HEK293 (cell line): ENCODE results near the gene ALPG.

Experiments used
- CTCF ChIA-PET: fragments of 350-600 bp; formaldehyde crosslinking; extraction: SDS; loops from one replicate; lab custom pipeline; 2021; ENCODE audit warnings: antibody characterized with exemption; lab: Yijun Ruan, JAX
- POLR2A ChIA-PET: fragments of 300-600 bp; formaldehyde crosslinking; extraction: SDS; loops from one replicate; lab custom pipeline; 2020; ENCODE audit warnings: antibody characterized with exemption, inconsistent platforms; lab: Yijun Ruan, JAX
- H3K27ac ChIP-seq: fragments of 200-500 bp; sonication (Bioruptor generic); 2 replicates; pipeline ENCODE4 v1.5.1; 2014; ENCODE audit warnings: low read depth, low read length, control low read depth, inconsistent platforms; ENCODE audit errors: extremely low read depth
- H3K36me3 ChIP-seq, 2 experiments: fragments of 200-500 bp in 1 of 2; sonication (Bioruptor generic) in 1 of 2; 1 replicate in 1 of 2; 2 replicates in 1 of 2; pipeline ENCODE4 v1.5.1; 2014 to 2017; ENCODE audit warnings: inconsistent platforms in 2 of 2, low read length in 2 of 2; ENCODE audit not compliant: control insufficient read depth in 2 of 2, insufficient read depth in 1 of 2
- H3K4me1 ChIP-seq: fragments of 200-500 bp; sonication (Bioruptor generic); 2 replicates; pipeline ENCODE4 v1.5.1; 2014; ENCODE audit warnings: mild to moderate bottlenecking, low read length, inconsistent platforms; ENCODE audit not compliant: control insufficient read depth, insufficient read depth
- H3K4me3 ChIP-seq: 2 replicates; pipeline ENCODE4 v1.5.1; 2011; ENCODE audit warnings: low read depth, mild to moderate bottlenecking, control low read depth, low read length, moderate library complexity
- H3K9me3 ChIP-seq: fragments of 200-500 bp; sonication (Bioruptor generic); 2 replicates; pipeline ENCODE4 v1.5.1; 2014; ENCODE audit warnings: low read depth, low read length, inconsistent platforms; ENCODE audit not compliant: control insufficient read depth, insufficient read depth
- MYNN ChIP-seq: fragments of 450-650 bp; formaldehyde crosslinking; IDR thresholded peaks from 2 replicates; pipeline ENCODE4 v1.5.1; 2016; ENCODE audit warnings: missing biosample characterization, missing genetic modification characterization, borderline replicate concordance
- REPIN1 ChIP-seq: fragments of 450-650 bp; formaldehyde crosslinking; IDR thresholded peaks from 2 replicates; pipeline ENCODE4 v1.5.1; 2017; ENCODE audit warnings: missing biosample characterization, missing genetic modification characterization, low read depth
- SP2 ChIP-seq: fragments of 450-650 bp; formaldehyde crosslinking; IDR thresholded peaks from 2 replicates; pipeline ENCODE4 v1.5.1; 2016; ENCODE audit warnings: missing biosample characterization, missing genetic modification characterization
- SP7 ChIP-seq: fragments of 450-650 bp; formaldehyde crosslinking; IDR thresholded peaks from 2 replicates; pipeline ENCODE4 v1.5.1; 2016; ENCODE audit warnings: missing biosample characterization, missing genetic modification characterization
- TRIM28 ChIP-seq: IDR thresholded peaks from 2 replicates; pipeline ENCODE4 v1.6.1; 2011; ENCODE audit warnings: low read length, control low read depth, borderline replicate concordance
- ZFP37 ChIP-seq: fragments of 450-650 bp; formaldehyde crosslinking; IDR thresholded peaks from 2 replicates; pipeline ENCODE4 v1.5.1; 2016; ENCODE audit warnings: missing biosample characterization, missing genetic modification characterization
- ZFP69B ChIP-seq: fragments of 450-650 bp; formaldehyde crosslinking; IDR thresholded peaks from 2 replicates; pipeline ENCODE4 v1.5.1; 2016; ENCODE audit warnings: missing biosample characterization, missing genetic modification characterization
- ZNF10 ChIP-seq: fragments of 450-650 bp; formaldehyde crosslinking; IDR thresholded peaks from 2 replicates; pipeline ENCODE4 v1.5.1; 2017; ENCODE audit warnings: missing biosample characterization, missing genetic modification characterization
- ZNF112 ChIP-seq: fragments of 450-650 bp; formaldehyde crosslinking; IDR thresholded peaks from 2 replicates; pipeline ENCODE4 v1.5.0; 2017; ENCODE audit warnings: missing biosample characterization, missing genetic modification characterization
- ZNF114 ChIP-seq: fragments of 450-650 bp; formaldehyde crosslinking; IDR thresholded peaks from 2 replicates; pipeline ENCODE4 v1.5.0; 2017; ENCODE audit warnings: missing biosample characterization, missing genetic modification characterization
- ZNF169 ChIP-seq: fragments of 450-650 bp; formaldehyde crosslinking; IDR thresholded peaks from 2 replicates; pipeline ENCODE4 v1.5.1; 2016; ENCODE audit warnings: missing biosample characterization, missing genetic modification characterization
- ZNF175 ChIP-seq: fragments of 450-650 bp; formaldehyde crosslinking; IDR thresholded peaks from 2 replicates; pipeline ENCODE4 v1.5.1; 2016; ENCODE audit warnings: missing biosample characterization, missing genetic modification characterization
- ZNF184 ChIP-seq: fragments of 450-650 bp; IDR thresholded peaks from 2 replicates; pipeline ENCODE4 v1.5.1; 2018; ENCODE audit warnings: missing biosample characterization, mild to moderate bottlenecking, missing genetic modification characterization
- ZNF214 ChIP-seq: fragments of 450-650 bp; formaldehyde crosslinking; IDR thresholded peaks from 2 replicates; pipeline ENCODE4 v1.5.1; 2017; ENCODE audit warnings: missing biosample characterization, mild to moderate bottlenecking, missing genetic modification characterization, borderline replicate concordance
- ZNF266 ChIP-seq: fragments of 450-650 bp; formaldehyde crosslinking; IDR thresholded peaks from 2 replicates; pipeline ENCODE4 v1.5.1; 2016; ENCODE audit warnings: missing biosample characterization, missing genetic modification characterization, low read depth
- ZNF510 ChIP-seq: fragments of 450-650 bp; formaldehyde crosslinking; IDR thresholded peaks from 2 replicates; pipeline ENCODE4 v1.5.1; 2018; ENCODE audit warnings: mild to moderate bottlenecking, missing genetic modification characterization, missing biosample characterization; ENCODE audit not compliant: insufficient replicate concordance
- ZNF529 ChIP-seq: fragments of 450-650 bp; formaldehyde crosslinking; IDR thresholded peaks from 2 replicates; pipeline ENCODE4 v1.5.1; 2017; ENCODE audit warnings: missing genetic modification characterization, missing biosample characterization; ENCODE audit not compliant: insufficient replicate concordance
- ZNF530 ChIP-seq: fragments of 450-650 bp; formaldehyde crosslinking; IDR thresholded peaks from 2 replicates; pipeline ENCODE4 v1.5.1; 2016; ENCODE audit warnings: low read depth, missing biosample characterization, missing genetic modification characterization
- ZNF585B ChIP-seq: fragments of 450-650 bp; formaldehyde crosslinking; IDR thresholded peaks from 2 replicates; pipeline ENCODE4 v1.5.1; 2016; ENCODE audit warnings: missing biosample characterization, missing genetic modification characterization
- ZNF626 ChIP-seq: fragments of 450-650 bp; sonication (Bioruptor Pico); formaldehyde crosslinking; IDR thresholded peaks from 2 replicates; pipeline ENCODE4 v1.5.1; 2018; ENCODE audit warnings: missing biosample characterization, missing genetic modification characterization, inconsistent platforms
- ZNF677 ChIP-seq: fragments of 450-650 bp; IDR thresholded peaks from 2 replicates; pipeline ENCODE4 v1.5.0; 2018; ENCODE audit warnings: missing biosample characterization, mild to moderate bottlenecking, missing genetic modification characterization, moderate library complexity
- ZXDB ChIP-seq: fragments of 450-650 bp; formaldehyde crosslinking; IDR thresholded peaks from 2 replicates; pipeline ENCODE4 v1.5.1; 2016; ENCODE audit warnings: missing biosample characterization, missing genetic modification characterization
- TF ChIP-seq, protein P1 (sequence below): fragments of 450-650 bp; formaldehyde crosslinking; IDR thresholded peaks from 2 replicates; pipeline ENCODE4 v1.5.1; 2016; ENCODE audit warnings: missing biosample characterization, missing genetic modification characterization
- TF ChIP-seq, protein P2 (sequence below): fragments of 450-650 bp; formaldehyde crosslinking; IDR thresholded peaks from 2 replicates; pipeline ENCODE4 v1.5.1; 2016; ENCODE audit warnings: missing biosample characterization, missing genetic modification characterization
- TF ChIP-seq, protein P3 (sequence below): fragments of 450-650 bp; formaldehyde crosslinking; optimal IDR thresholded peaks from 2 replicates; pipeline ENCODE3; 2016; ENCODE audit warnings: missing biosample characterization, mild to moderate bottlenecking, missing genetic modification characterization
- TF ChIP-seq, protein P4 (sequence below): fragments of 450-650 bp; formaldehyde crosslinking; IDR thresholded peaks from 2 replicates; pipeline ENCODE4 v1.5.1; 2016; ENCODE audit warnings: missing biosample characterization, missing genetic modification characterization
- TF ChIP-seq, protein P5 (sequence below): fragments of 450-650 bp; formaldehyde crosslinking; IDR thresholded peaks from 2 replicates; pipeline ENCODE4 v1.5.1; 2016; ENCODE audit warnings: missing biosample characterization, missing genetic modification characterization
- TF ChIP-seq, protein P6 (sequence below): fragments of 450-650 bp; formaldehyde crosslinking; IDR thresholded peaks from 2 replicates; pipeline ENCODE4 v1.5.1; 2017; ENCODE audit warnings: missing biosample characterization, missing genetic modification characterization

Gene ALPG

DNA sequence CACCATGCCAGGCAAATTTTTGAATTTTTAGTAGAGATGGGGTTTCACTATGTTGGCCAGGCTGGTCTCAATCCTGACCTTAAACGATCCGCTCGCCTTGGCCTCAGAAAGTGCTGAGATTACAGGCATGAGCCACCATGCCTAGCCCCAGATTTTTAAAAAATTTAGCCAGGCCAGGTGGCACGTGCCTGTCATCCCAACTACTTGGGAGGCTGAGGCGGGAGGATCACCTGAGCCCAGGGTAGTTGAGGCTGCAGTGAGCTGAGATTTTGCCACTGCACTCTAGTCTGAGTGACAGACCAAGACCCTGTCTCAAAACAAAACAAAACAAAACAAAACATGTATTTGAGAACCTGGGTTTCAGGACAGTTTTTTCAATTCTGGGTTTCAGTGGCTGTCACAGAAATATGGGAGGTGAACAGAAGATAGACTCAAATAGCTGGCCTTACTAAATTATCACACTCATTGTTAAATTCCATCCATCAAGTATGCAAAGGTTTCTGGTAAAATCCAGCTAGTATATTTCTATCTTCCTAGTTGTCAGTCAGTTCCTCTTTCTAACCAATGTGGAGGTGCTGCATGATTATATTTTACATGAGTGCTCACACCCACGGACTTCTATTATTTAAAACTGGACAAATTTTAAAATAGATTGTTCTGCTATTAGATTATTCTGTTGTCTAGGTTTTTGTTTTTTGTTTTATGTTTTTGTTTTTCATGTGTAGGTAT, 5.4 kb downstream of the ALPG start:
- CTCF ChIA-PET, result interaction anchor here (1.2 to 2.3 kb wide), 2 partner anchors 28 to 506 kb away, joined by 5 to 6 read pairs; no protein-coding TSS in a partner anchor
- POLR2A ChIA-PET, result no interaction called here

DNA sequence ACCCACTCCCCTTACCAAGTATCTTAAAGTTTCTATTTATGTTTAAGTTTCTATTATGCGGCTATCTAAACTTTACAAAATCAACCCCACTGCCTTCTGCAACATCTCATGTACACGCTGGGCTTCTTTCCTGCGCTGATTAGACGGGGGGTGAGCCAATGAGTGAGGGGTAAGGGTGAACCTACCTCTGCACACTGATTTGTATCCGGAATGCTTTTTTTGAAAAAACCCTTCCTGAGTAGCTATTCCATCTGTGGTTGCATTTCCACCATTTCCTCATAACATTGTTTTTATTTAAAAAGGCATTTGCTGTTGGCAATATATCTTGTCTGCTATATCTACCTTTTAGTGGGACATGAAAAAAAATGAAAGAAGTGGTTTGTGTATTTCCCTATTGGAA, 6.3 kb downstream of the ALPG start:
- no peak overlapping the region for H3K4me3 ChIP-seq
- TF ChIP-seq ZXDB, result no peak
- no peak for TF ChIP-seq ZNF10 (tag by site-specific recombination)
- TF ChIP-seq ZNF266, result no peak
- TF ChIP-seq REPIN1, result no peak
- TF ChIP-seq ZFP37, result no peak
- TF ChIP-seq SP7, result no peak
- no peak for TF ChIP-seq ZNF585B (tag by site-specific recombination)
- TF ChIP-seq, protein P1, sequence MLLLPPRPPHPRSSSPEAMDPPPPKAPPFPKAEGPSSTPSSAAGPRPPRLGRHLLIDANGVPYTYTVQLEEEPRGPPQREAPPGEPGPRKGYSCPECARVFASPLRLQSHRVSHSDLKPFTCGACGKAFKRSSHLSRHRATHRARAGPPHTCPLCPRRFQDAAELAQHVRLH (tag by site-specific recombination), result no peak
- TF ChIP-seq, protein P2, sequence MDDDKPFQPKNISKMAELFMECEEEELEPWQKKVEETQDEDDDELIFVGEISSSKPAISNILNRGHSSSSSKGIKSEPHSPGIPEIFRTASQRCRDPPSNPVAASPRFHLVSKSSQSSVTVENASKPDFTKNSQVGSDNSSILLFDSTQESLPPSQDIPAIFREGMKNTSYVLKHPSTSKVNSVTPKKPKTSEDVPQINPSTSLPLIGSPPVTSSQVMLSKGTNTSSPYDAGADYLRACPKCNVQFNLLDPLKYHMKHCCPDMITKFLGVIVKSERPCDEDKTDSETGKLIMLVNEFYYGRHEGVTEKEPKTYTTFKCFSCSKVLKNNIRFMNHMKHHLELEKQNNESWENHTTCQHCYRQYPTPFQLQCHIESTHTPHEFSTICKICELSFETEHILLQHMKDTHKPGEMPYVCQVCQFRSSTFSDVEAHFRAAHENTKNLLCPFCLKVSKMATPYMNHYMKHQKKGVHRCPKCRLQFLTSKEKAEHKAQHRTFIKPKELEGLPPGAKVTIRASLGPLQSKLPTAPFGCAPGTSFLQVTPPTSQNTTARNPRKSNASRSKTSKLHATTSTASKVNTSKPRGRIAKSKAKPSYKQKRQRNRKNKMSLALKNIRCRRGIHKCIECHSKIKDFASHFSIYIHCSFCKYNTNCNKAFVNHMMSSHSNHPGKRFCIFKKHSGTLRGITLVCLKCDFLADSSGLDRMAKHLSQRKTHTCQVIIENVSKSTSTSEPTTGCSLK, result no peak
- TF ChIP-seq SP2, result no peak
- TF ChIP-seq ZNF112 (tag by site-specific recombination), result no peak
- TF ChIP-seq, protein P3, sequence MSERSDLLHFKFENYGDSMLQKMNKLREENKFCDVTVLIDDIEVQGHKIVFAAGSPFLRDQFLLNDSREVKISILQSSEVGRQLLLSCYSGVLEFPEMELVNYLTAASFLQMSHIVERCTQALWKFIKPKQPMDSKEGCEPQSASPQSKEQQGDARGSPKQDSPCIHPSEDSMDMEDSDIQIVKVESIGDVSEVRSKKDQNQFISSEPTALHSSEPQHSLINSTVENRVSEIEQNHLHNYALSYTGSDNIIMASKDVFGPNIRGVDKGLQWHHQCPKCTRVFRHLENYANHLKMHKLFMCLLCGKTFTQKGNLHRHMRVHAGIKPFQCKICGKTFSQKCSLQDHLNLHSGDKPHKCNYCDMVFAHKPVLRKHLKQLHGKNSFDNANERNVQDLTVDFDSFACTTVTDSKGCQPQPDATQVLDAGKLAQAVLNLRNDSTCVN (tag by site-specific recombination), result no peak
- no peak for TF ChIP-seq ZNF169
- no peaks in the 10 kb centered on the region for H3K4me1 ChIP-seq
- H3K36me3 ChIP-seq, result no peaks in the 10 kb centered on the region
- H3K9me3 ChIP-seq, result no peaks in the 10 kb centered on the region
- H3K27ac ChIP-seq, result no peak overlapping the region
- ChIA-PET CTCF (interaction anchor here (1.2 to 2.3 kb wide), 4 partner anchors 27 to 507 kb away, joined by 3 to 6 read pairs (median 4); no protein-coding TSS in a partner anchor), POLR2A (interaction anchor here (0.6 kb wide), 1 partner anchor 473 kb away, joined by 5 read pairs; no protein-coding TSS in a partner anchor)

More for the DNA sequence above, 5.4 kb downstream of the ALPG start:
- Histone ChIP-seq H3K4me1 (no peaks in the 10 kb centered on the region), H3K4me3 (no peak overlapping the region), H3K27ac (no peak overlapping the region), H3K36me3 (no peaks in the 10 kb centered on the region), H3K9me3 (no peaks in the 10 kb centered on the region)
- TF ChIP-seq ZNF677 (tag by site-specific recombination) (no peak), ZNF10 (tag by site-specific recombination) (no peak), ZNF184 (tag by site-specific recombination) (no peak), ZFP69B (no peak), ZNF114 (tag by site-specific recombination) (no peak), ZNF510 (tag by site-specific recombination) (no peak), ZNF214 (tag by site-specific recombination) (no peak), TRIM28 (no peak), ZNF626 (tag by site-specific recombination) (no peak), ZNF530 (tag by site-specific recombination) (no peak), ZNF175 (tag by site-specific recombination) (no peak), ZNF585B (tag by site-specific recombination) (no peak), MYNN (tag by site-specific recombination) (no peak), ZNF529 (tag by site-specific recombination) (no peak)
- TF ChIP-seq, protein P4, sequence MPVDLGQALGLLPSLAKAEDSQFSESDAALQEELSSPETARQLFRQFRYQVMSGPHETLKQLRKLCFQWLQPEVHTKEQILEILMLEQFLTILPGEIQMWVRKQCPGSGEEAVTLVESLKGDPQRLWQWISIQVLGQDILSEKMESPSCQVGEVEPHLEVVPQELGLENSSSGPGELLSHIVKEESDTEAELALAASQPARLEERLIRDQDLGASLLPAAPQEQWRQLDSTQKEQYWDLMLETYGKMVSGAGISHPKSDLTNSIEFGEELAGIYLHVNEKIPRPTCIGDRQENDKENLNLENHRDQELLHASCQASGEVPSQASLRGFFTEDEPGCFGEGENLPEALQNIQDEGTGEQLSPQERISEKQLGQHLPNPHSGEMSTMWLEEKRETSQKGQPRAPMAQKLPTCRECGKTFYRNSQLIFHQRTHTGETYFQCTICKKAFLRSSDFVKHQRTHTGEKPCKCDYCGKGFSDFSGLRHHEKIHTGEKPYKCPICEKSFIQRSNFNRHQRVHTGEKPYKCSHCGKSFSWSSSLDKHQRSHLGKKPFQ (tag by site-specific recombination), result no peak
- TF ChIP-seq, protein P5, sequence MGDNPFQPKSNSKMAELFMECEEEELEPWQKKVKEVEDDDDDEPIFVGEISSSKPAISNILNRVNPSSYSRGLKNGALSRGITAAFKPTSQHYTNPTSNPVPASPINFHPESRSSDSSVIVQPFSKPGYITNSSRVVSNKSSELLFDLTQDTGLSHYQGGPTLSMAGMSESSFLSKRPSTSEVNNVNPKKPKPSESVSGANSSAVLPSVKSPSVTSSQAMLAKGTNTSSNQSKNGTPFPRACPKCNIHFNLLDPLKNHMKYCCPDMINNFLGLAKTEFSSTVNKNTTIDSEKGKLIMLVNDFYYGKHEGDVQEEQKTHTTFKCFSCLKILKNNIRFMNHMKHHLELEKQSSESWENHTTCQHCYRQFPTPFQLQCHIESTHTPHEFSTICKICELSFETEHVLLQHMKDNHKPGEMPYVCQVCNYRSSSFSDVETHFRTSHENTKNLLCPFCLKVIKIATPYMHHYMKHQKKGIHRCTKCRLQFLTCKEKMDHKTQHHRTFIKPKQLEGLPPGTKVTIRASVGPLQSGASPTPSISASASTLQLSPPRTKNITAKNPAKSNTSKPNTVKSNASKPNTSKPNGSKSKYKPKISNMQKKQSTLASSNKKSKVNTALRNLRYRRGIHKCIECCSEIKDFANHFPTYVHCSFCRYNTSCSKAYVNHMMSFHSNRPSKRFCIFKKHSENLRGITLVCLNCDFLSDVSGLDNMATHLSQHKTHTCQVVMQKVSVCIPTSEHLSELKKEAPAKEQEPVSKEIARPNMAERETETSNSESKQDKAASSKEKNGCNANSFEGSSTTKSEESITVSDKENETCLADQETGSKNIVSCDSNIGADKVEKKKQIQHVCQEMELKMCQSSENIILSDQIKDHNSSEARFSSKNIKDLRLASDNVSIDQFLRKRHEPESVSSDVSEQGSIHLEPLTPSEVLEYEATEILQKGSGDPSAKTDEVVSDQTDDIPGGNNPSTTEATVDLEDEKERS (tag by site-specific recombination), result no peak
- TF ChIP-seq, protein P6, sequence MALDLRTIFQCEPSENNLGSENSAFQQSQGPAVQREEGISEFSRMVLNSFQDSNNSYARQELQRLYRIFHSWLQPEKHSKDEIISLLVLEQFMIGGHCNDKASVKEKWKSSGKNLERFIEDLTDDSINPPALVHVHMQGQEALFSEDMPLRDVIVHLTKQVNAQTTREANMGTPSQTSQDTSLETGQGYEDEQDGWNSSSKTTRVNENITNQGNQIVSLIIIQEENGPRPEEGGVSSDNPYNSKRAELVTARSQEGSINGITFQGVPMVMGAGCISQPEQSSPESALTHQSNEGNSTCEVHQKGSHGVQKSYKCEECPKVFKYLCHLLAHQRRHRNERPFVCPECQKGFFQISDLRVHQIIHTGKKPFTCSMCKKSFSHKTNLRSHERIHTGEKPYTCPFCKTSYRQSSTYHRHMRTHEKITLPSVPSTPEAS (tag by site-specific recombination), result no peak
- TF ChIP-seq, protein P1 (tag by site-specific recombination), result no peak
